ENCODE measurements around the gene GFRA1. TPM values are rescaled to one million over a fixed set of nuclear protein-coding genes. Genes with fewer than 3 reads are reported as not detected.

GFRA1 gene
- total RNA-seq, 1 donor from 2014 or later: 4.2 TPM

DNA sequence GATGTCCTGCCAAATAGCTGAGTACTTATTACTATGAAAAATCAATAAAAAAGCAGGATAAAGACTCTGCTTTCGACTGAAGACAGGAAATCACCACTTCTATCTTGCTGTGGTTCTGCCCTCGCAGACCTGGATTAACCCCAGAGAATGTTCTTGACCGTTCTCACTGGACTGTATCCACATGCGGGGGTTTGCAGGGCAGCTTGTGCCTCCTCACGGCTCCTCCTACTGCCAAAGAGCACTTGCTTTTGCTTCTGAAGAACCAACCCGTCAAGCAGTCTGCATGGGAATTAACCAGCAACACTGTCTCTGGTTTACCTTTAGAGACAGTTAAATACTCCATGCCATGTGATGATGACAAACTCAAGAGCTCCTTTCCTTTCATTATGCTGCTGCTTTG is 184.0 kb downstream of the GFRA1 start:
- H3K36me3 Mint-ChIP-seq (ENCODE audit: low read depth, unreplicated experiment): no peaks in the 10 kb centered on the region
- no peaks in the 10 kb centered on the region for H3K4me1 Mint-ChIP-seq (ENCODE audit: unreplicated experiment)
- H3K27me3 Mint-ChIP-seq (ENCODE audit: unreplicated experiment): peaks cover 3% of the 10 kb centered on the region
- H3K27ac Mint-ChIP-seq (ENCODE audit: unreplicated experiment): no peak overlapping the region
- TF ChIP-seq, protein P1, sequence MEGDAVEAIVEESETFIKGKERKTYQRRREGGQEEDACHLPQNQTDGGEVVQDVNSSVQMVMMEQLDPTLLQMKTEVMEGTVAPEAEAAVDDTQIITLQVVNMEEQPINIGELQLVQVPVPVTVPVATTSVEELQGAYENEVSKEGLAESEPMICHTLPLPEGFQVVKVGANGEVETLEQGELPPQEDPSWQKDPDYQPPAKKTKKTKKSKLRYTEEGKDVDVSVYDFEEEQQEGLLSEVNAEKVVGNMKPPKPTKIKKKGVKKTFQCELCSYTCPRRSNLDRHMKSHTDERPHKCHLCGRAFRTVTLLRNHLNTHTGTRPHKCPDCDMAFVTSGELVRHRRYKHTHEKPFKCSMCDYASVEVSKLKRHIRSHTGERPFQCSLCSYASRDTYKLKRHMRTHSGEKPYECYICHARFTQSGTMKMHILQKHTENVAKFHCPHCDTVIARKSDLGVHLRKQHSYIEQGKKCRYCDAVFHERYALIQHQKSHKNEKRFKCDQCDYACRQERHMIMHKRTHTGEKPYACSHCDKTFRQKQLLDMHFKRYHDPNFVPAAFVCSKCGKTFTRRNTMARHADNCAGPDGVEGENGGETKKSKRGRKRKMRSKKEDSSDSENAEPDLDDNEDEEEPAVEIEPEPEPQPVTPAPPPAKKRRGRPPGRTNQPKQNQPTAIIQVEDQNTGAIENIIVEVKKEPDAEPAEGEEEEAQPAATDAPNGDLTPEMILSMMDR (IDR thresholded peaks at IDR 0.05; ENCODE audit: unreplicated experiment): no peak
- H3K4me3 Mint-ChIP-seq (ENCODE audit: unreplicated experiment): no peak overlapping the region
- no peak for DNase-seq (ENCODE audit: low spot score)
- no peaks in the 10 kb centered on the region for H3K9me3 Mint-ChIP-seq (ENCODE audit: unreplicated experiment)

DNA sequence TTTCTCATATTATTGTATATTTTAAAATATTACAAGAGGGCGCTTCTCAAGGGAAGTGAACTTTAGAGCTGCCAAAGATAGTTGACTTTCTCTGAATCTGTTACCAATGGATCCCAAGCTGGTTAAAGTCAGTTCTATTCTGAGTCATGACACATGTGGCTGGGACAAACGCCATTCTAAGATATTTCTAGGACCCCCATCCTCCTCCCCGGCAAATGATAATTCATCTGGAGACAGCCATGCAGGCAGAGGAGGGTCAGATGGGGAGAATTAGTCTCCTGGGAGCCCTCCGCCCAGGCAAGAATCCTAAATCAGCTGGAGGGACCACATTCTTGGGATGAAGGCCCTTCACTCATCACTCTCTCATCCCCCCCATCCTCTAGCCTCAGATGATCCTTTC is 187.7 kb downstream of the GFRA1 start:
- Mint-ChIP-seq H3K4me1 (ENCODE audit: unreplicated experiment) (no peaks in the 10 kb centered on the region), H3K27ac (ENCODE audit: unreplicated experiment) (no peak overlapping the region), H3K9me3 (ENCODE audit: unreplicated experiment) (no peaks in the 10 kb centered on the region), H3K36me3 (ENCODE audit: low read depth, unreplicated experiment) (no peaks in the 10 kb centered on the region), H3K4me3 (ENCODE audit: unreplicated experiment) (no peak overlapping the region), H3K27me3 (ENCODE audit: unreplicated experiment) (peaks cover 3% of the 10 kb centered on the region)
- no peak for DNase-seq (ENCODE audit: low spot score)
- TF ChIP-seq, protein P1 (IDR thresholded peaks at IDR 0.05; ENCODE audit: unreplicated experiment): no peak

DNA sequence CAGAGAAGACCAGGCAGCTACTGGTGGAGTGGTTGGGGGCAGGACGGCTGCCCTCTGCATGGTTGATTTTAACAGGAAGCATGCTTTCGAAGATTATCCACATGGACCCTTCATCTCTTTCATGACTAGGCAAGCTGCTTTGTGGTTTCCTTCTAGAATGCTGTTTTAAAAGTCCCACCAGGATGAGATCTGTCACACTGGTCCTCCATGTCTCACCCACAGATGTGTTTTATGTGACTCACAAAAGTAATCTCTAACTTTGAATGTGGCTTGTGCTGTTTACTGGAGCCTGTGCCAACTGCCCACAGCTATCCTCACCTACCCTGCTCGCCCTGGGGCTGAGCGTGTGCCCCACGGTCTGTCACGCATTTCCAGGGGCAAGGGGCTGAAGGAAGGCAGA is 188.8 kb downstream of the GFRA1 start:
- no peak overlapping the region for H3K27ac Mint-ChIP-seq (ENCODE audit: unreplicated experiment)
- TF ChIP-seq, protein P1 (IDR thresholded peaks at IDR 0.05; ENCODE audit: unreplicated experiment): no peak
- H3K9me3 Mint-ChIP-seq (ENCODE audit: unreplicated experiment): no peaks in the 10 kb centered on the region
- no peak for DNase-seq (ENCODE audit: low spot score)
- H3K27me3 Mint-ChIP-seq (ENCODE audit: unreplicated experiment): peaks cover 3% of the 10 kb centered on the region
- no peaks in the 10 kb centered on the region for H3K4me1 Mint-ChIP-seq (ENCODE audit: unreplicated experiment)
- H3K36me3 Mint-ChIP-seq (ENCODE audit: low read depth, unreplicated experiment): no peaks in the 10 kb centered on the region
- no peak overlapping the region for H3K4me3 Mint-ChIP-seq (ENCODE audit: unreplicated experiment)

DNA sequence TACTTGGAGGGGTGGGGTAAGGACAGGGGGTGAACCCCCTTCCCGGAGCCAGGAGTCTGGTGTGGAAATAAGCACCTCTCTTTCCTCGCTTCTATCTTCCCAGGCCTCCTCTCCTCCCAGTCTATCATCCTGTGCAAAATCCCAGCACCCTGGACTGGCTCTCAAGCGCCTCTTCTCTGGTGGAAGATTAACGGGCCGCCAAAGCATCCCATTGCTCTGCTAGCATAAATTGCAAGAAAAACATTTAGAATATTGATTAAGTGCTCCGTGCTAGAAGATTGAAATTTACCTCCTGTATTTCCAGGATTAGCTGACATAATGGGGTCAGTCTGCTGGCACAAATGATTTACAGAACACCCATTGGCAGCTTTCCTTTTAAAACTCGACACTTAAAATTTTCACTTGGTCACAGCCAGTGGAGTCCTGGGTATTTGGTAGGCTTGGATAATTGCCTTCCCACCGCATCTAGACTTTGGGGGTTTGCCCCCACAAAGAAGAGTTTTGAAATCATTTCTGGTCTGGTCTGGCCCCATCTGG is 189.7 kb downstream of the GFRA1 start:
- Mint-ChIP-seq H3K9me3 (ENCODE audit: unreplicated experiment) (no peaks in the 10 kb centered on the region), H3K4me1 (ENCODE audit: unreplicated experiment) (no peaks in the 10 kb centered on the region), H3K27me3 (ENCODE audit: unreplicated experiment) (peaks cover 3% of the 10 kb centered on the region), H3K36me3 (ENCODE audit: low read depth, unreplicated experiment) (no peaks in the 10 kb centered on the region), H3K27ac (ENCODE audit: unreplicated experiment) (no peak overlapping the region), H3K4me3 (ENCODE audit: unreplicated experiment) (no peak overlapping the region)
- TF ChIP-seq, protein P1 (IDR thresholded peaks at IDR 0.05; ENCODE audit: unreplicated experiment): no peak
- DNase-seq (ENCODE audit: low spot score): no peak

DNA sequence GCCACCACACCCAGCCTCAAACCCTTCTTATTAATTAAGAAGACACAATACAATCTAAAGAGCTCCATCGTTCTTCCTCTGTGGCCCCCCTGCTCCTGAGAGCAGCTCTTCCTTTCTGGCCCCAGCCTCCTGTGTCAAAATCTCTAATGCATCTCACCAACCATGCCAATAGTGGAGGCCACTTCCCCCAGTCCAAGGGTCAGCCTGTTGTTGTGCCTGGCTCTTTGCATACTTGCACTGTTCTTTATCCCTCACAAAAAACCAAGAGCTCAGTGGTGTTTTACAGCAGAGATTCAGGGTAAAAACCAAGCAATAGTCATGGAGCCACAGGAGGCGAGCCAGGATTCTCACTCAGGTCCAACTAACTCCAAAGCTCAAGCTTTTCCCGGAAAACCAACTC is 190.2 kb downstream of the GFRA1 start:
- DNase-seq (ENCODE audit: low spot score): no peak
- Mint-ChIP-seq H3K27ac (ENCODE audit: unreplicated experiment) (no peak overlapping the region), H3K36me3 (ENCODE audit: low read depth, unreplicated experiment) (no peaks in the 10 kb centered on the region), H3K4me3 (ENCODE audit: unreplicated experiment) (no peak overlapping the region), H3K9me3 (ENCODE audit: unreplicated experiment) (no peaks in the 10 kb centered on the region), H3K27me3 (ENCODE audit: unreplicated experiment) (peaks cover 2% of the 10 kb centered on the region), H3K4me1 (ENCODE audit: unreplicated experiment) (no peaks in the 10 kb centered on the region)
- TF ChIP-seq, protein P1 (IDR thresholded peaks at IDR 0.05; ENCODE audit: unreplicated experiment): no peak

Data from endothelial cell (in vitro differentiated cells).